Measurements from ENCODE around the gene MDGA2.

The MDGA2 gene

DNA sequence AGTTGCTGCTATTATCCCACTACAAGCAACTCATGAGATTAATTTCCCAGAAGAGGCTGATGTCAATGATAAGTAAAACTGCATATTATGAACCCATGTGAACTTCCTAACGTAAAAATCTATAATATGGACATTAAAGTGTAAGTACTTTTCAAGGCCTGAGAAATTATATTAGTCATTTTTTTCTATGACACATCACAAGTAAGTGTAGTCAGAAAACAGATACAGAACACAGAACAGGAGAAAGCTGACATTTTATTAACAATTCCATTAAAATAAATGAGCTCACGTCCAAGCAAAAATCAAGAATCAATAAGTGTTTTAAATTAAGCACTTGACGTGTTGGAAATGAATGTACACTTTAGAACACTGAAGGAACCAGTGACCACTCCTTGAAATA, 155.0 kb downstream of the MDGA2 start:
- TF ChIP-seq, protein P1, sequence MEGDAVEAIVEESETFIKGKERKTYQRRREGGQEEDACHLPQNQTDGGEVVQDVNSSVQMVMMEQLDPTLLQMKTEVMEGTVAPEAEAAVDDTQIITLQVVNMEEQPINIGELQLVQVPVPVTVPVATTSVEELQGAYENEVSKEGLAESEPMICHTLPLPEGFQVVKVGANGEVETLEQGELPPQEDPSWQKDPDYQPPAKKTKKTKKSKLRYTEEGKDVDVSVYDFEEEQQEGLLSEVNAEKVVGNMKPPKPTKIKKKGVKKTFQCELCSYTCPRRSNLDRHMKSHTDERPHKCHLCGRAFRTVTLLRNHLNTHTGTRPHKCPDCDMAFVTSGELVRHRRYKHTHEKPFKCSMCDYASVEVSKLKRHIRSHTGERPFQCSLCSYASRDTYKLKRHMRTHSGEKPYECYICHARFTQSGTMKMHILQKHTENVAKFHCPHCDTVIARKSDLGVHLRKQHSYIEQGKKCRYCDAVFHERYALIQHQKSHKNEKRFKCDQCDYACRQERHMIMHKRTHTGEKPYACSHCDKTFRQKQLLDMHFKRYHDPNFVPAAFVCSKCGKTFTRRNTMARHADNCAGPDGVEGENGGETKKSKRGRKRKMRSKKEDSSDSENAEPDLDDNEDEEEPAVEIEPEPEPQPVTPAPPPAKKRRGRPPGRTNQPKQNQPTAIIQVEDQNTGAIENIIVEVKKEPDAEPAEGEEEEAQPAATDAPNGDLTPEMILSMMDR (IDR thresholded peaks at IDR 0.05; ENCODE audit: insufficient read depth, low read length, poor library complexity, severe bottlenecking) = no peak
- H3K4me3 ChIP-seq (replicated peaks; ENCODE audit: low read depth, low read length) = no peak overlapping the region
- no peaks in the 10 kb centered on the region for H3K36me3 ChIP-seq (ENCODE audit: control insufficient read depth, insufficient read depth, low read length)
- H3K27me3 ChIP-seq (replicated peaks; ENCODE audit: control insufficient read depth, insufficient read depth, low read length) = no peaks in the 10 kb centered on the region
- DNase-seq (ENCODE audit: extremely low read depth, insufficient read length) = no peak

DNA sequence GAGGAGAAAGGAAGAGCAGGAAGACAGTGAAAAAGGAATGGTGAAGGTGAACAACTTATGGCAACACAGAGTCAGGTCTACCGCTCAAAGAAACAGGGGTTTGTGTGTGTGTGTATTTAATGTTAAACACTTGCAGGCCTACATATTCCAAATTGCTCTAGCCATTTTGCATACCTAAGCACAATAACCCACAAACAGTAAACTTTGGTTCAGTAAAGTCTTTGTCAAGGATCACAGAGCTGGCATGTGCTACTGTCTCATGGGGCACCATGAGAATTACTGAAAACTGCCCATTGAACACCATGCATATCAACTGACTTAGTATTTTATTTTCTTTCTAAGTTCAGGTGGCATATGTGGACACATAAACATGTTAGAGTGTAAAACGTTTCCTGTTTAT, 163.6 kb downstream of the MDGA2 start:
- H3K36me3 ChIP-seq (ENCODE audit: control insufficient read depth, insufficient read depth, low read length) = no peaks in the 10 kb centered on the region
- no peaks in the 10 kb centered on the region for H3K27me3 ChIP-seq (replicated peaks; ENCODE audit: control insufficient read depth, insufficient read depth, low read length)
- no peak for DNase-seq (ENCODE audit: extremely low read depth, insufficient read length)
- no peak overlapping the region for H3K4me3 ChIP-seq (replicated peaks; ENCODE audit: low read depth, low read length)
- TF ChIP-seq, protein P1 (IDR thresholded peaks at IDR 0.05; ENCODE audit: insufficient read depth, low read length, poor library complexity, severe bottlenecking) = no peak

DNA sequence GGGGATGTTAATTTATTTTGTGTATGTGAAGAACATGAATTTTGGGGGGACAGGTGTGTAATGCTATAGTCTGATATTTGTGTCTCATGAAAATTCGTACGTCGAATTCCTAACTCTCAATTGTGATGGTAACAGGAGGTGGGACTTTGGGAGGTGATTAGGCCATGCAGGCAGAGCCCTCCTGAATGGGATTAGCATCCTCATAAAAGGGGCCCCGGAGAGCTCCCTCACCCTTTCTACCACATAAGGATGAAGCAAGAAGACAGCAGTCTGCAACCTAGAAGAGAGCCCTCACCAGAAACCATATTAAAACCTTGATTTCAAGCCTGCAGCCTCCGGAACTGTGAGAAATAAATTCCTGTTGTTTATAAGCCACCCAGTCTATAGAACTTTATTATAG, 165.4 kb downstream of the MDGA2 start:
- DNase-seq (ENCODE audit: extremely low read depth, insufficient read length) = no peak

DNA sequence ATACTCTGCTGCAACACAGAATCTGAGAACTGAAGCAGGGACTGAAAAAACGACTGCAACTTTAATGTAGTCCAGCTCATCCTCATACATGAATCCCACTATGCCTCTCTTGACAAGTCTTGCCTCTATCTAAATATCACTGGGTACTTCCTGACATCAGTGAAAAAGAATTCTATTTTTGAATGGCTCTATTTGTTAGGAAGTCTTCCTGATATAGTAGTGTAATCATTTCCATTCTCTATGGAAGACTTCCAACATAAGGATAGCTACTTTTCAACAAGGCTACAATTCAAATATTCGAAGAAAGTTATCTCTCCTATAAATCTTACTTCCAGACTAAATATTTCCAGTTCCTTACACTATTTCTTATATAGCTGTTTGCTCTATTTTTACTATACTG, 167.5 kb downstream of the MDGA2 start:
- DNase-seq (ENCODE audit: extremely low read depth, insufficient read length) = no peak
- Histone ChIP-seq H3K36me3 (ENCODE audit: control insufficient read depth, insufficient read depth, low read length) (no peaks in the 10 kb centered on the region), H3K4me3 (replicated peaks; ENCODE audit: low read depth, low read length) (no peak overlapping the region), H3K27me3 (replicated peaks; ENCODE audit: control insufficient read depth, insufficient read depth, low read length) (no peaks in the 10 kb centered on the region)
- TF ChIP-seq, protein P1 (IDR thresholded peaks at IDR 0.05; ENCODE audit: insufficient read depth, low read length, poor library complexity, severe bottlenecking) = no peak

More for the DNA sequence above, 165.4 kb downstream of the MDGA2 start:
- TF ChIP-seq, protein P1 (IDR thresholded peaks at IDR 0.05; ENCODE audit: insufficient read depth, low read length, poor library complexity, severe bottlenecking) = no peak
- Histone ChIP-seq H3K4me3 (replicated peaks; ENCODE audit: low read depth, low read length) (no peak overlapping the region), H3K27me3 (replicated peaks; ENCODE audit: control insufficient read depth, insufficient read depth, low read length) (no peaks in the 10 kb centered on the region), H3K36me3 (ENCODE audit: control insufficient read depth, insufficient read depth, low read length) (no peaks in the 10 kb centered on the region)

DNA sequence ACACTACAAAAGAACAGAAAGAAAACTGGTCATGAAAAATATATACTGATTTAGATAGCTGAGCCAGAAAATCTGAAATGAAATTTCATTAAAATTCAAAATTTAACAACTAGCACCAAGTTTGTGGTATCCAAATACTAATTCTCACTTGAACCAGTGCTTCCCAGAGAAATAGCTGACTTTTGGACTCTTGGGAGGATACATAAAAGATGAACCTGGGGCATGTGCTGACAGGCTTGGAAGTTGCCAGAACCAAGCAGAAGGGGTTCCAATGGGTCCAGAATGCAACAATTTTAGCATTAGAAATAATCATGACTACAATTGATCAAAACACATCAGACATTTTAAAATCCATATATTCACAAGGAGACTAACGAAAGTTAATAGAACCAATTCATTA, 175.0 kb downstream of the MDGA2 start:
- Histone ChIP-seq H3K4me3 (replicated peaks; ENCODE audit: low read depth, low read length) (no peak overlapping the region), H3K36me3 (ENCODE audit: control insufficient read depth, insufficient read depth, low read length) (no peaks in the 10 kb centered on the region), H3K27me3 (replicated peaks; ENCODE audit: control insufficient read depth, insufficient read depth, low read length) (no peaks in the 10 kb centered on the region)
- TF ChIP-seq, protein P1 (IDR thresholded peaks at IDR 0.05; ENCODE audit: insufficient read depth, low read length, poor library complexity, severe bottlenecking) = no peak
- DNase-seq (ENCODE audit: extremely low read depth, insufficient read length) = no peak

DNA sequence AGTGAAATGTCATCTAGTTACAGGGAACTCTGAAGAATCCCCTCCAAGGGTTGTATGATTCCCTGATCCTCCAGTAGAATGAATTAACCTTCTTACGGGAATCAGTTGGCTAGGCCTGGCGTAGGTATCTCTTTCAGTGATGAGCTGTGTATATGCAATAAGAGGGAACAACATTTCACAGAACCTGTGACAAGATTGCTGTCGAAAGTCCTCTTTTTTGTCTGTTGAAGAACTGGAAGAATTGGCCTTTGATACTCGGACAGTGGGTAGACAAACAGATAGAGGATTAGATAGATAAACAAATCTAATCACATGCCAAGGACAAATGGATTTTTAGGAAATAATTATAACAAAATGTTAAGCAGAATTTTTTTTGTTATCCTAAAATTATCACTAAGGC, 184.6 kb downstream of the MDGA2 start:
- Histone ChIP-seq H3K27me3 (replicated peaks; ENCODE audit: control insufficient read depth, insufficient read depth, low read length) (no peaks in the 10 kb centered on the region), H3K36me3 (ENCODE audit: control insufficient read depth, insufficient read depth, low read length) (no peaks in the 10 kb centered on the region), H3K4me3 (replicated peaks; ENCODE audit: low read depth, low read length) (no peak overlapping the region)
- TF ChIP-seq, protein P1 (IDR thresholded peaks at IDR 0.05; ENCODE audit: insufficient read depth, low read length, poor library complexity, severe bottlenecking) = no peak
- no peak for DNase-seq (ENCODE audit: extremely low read depth, insufficient read length)

Measured in GM06990 (cell line).